ENCODE data around the gene CNGA2.

Gene CNGA2

DNA sequence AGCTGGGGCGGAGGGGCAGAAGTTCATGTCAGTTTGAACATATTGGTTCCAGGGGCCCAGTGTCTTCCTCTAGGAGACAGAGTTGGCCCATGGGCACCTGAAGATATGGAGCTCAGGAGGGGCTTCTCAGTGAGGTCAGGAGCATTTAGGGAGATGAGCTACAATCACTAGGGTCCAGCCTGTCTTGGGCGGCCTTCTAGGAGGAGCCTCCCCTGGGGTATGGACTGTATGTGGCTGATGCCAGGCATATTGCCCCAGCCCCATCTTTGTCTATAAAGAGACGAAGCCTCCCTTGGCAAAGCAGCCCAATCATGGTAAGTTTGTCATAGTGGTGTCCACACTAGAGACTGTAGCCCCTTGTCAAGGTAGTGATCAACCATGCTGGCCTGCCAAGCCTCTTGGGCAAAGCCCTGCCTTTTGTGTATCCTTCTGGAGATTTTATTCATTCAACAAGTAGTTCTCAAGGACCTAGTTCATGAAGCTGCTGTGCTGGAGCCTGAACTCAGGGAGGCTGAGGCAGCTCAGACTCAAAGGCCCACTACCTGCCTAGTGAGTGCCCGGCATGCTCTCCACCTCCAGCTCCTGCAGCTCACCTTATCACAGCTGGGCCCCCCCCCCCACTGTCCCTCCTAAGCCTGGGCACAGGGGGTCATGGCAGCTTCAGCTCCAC is 5.4 kb upstream of the CNGA2 start:
- in situ Hi-C loops (cut with HindIII; ENCODE audit: low pct_ligation_motif_present, low sequenced_read_pairs): no loop called here
- no peak overlapping the region for H3K27ac ChIP-seq
- no peaks in the 10 kb centered on the region for H3K36me3 ChIP-seq (replicated peaks)
- TF ChIP-seq, protein P1, sequence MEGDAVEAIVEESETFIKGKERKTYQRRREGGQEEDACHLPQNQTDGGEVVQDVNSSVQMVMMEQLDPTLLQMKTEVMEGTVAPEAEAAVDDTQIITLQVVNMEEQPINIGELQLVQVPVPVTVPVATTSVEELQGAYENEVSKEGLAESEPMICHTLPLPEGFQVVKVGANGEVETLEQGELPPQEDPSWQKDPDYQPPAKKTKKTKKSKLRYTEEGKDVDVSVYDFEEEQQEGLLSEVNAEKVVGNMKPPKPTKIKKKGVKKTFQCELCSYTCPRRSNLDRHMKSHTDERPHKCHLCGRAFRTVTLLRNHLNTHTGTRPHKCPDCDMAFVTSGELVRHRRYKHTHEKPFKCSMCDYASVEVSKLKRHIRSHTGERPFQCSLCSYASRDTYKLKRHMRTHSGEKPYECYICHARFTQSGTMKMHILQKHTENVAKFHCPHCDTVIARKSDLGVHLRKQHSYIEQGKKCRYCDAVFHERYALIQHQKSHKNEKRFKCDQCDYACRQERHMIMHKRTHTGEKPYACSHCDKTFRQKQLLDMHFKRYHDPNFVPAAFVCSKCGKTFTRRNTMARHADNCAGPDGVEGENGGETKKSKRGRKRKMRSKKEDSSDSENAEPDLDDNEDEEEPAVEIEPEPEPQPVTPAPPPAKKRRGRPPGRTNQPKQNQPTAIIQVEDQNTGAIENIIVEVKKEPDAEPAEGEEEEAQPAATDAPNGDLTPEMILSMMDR (IDR thresholded peaks at IDR 0.05; ENCODE audit: low read depth, low read length, missing control alignments): no peak
- no peaks in the 10 kb centered on the region for H3K27me3 ChIP-seq (replicated peaks)
- no peak overlapping the region for H3K4me3 ChIP-seq (ENCODE audit: low read depth, low read length)
- DNase-seq: no peak

DNA sequence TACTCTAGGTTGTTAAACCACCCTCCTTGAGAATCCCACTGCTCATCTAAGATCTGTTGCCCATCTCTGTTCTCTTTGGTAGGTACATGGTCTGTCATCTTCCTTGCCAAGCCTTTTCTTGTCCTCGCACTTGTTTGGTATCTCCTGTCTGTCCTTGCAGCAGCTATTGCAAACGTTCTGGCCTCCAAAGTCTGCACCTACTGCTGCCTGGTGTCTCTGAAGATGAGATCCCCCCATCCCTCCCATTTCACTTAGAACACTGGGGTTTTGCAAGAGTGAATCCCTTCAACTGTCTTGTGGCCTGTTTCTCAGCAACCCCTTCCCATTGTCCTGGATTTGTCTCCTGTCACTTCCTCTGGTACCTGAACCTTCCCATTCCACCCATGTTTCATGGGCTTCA is 673 bp downstream of the CNGA2 start:
- no peaks in the 10 kb centered on the region for H3K36me3 ChIP-seq (replicated peaks)
- in situ Hi-C loops (cut with HindIII; ENCODE audit: low pct_ligation_motif_present, low sequenced_read_pairs): no loop called here
- no peaks in the 10 kb centered on the region for H3K27me3 ChIP-seq (replicated peaks)
- H3K4me3 ChIP-seq (ENCODE audit: low read depth, low read length): no peak overlapping the region
- TF ChIP-seq, protein P1 (IDR thresholded peaks at IDR 0.05; ENCODE audit: low read depth, low read length, missing control alignments): no peak
- no peak for DNase-seq
- H3K27ac ChIP-seq: no peak overlapping the region

DNA sequence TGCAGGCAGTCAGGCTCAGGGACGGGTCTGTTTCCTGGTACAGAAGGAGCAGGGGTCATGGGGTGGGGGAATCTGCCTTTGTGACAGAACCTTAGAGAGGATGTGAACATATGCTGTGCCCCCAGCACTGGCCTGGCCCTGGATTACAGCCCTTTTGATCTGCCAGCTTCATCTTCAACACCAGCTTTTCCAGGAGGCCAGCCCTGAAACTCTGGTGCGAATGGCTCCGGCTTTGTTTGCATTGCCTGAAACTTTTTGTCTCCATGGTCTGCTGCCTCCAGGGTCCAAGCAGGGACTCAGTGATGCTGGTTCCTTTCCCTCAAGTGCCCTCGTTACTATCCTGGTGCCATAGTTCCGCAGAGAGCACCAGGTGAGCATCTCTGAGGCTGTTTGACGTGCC is 2.1 kb downstream of the CNGA2 start:
- Histone ChIP-seq H3K36me3 (replicated peaks) (no peaks in the 10 kb centered on the region), H3K27ac (no peak overlapping the region), H3K4me3 (ENCODE audit: low read depth, low read length) (no peak overlapping the region), H3K27me3 (replicated peaks) (no peaks in the 10 kb centered on the region)
- no peak for DNase-seq
- in situ Hi-C loops (cut with HindIII; ENCODE audit: low pct_ligation_motif_present, low sequenced_read_pairs): no loop called here
- TF ChIP-seq, protein P1 (IDR thresholded peaks at IDR 0.05; ENCODE audit: low read depth, low read length, missing control alignments): no peak

DNA sequence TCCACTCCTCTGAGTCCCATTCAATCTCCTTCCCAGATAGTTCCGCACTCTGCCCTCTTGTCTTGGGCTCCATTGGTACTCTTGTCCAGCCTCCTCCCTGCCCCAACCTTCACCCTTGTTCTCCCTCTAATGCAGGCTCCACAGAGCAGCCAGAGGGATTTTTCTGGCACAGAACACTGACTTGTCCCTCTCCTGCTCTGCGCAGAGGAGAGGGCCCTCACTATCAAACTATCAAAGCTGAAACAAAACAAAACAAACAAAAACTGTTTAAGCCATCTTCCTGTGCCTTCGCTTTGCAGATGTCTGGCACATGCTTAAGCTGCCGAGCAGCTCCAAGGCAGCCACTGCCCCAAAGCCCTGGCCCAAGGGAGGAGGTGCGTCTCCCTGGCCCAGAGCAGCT is 2.9 kb downstream of the CNGA2 start:
- Histone ChIP-seq H3K27ac (no peak overlapping the region), H3K4me3 (ENCODE audit: low read depth, low read length) (no peak overlapping the region), H3K36me3 (replicated peaks) (no peaks in the 10 kb centered on the region), H3K27me3 (replicated peaks) (no peaks in the 10 kb centered on the region)
- no peak for DNase-seq
- in situ Hi-C loops (cut with HindIII; ENCODE audit: low pct_ligation_motif_present, low sequenced_read_pairs): no loop called here
- TF ChIP-seq, protein P1 (IDR thresholded peaks at IDR 0.05; ENCODE audit: low read depth, low read length, missing control alignments): no peak

DNA sequence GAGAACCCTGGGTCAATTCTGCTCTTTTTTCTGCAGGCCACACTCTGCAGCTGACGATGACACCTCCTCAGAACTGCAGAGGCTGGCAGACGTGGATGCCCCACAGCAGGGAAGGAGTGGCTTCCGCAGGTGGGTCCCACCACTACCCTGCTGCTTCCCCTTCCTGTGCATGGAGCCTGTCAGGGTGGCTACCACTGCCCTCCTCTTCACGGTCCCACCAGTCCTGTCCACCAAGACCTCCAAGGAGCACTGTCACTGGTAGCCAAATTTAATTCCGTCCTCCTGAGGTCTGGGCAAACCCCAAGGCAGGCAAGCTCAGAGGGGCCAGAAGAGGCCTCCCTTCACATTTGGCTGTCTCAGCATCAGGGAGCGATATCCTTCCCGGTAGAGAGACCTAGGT is 4.2 kb downstream of the CNGA2 start:
- no peak for DNase-seq
- in situ Hi-C loops (cut with HindIII; ENCODE audit: low pct_ligation_motif_present, low sequenced_read_pairs): no loop called here
- TF ChIP-seq, protein P1 (IDR thresholded peaks at IDR 0.05; ENCODE audit: low read depth, low read length, missing control alignments): no peak
- Histone ChIP-seq H3K36me3 (replicated peaks) (no peaks in the 10 kb centered on the region), H3K27ac (no peak overlapping the region), H3K4me3 (ENCODE audit: low read depth, low read length) (no peak overlapping the region), H3K27me3 (replicated peaks) (no peaks in the 10 kb centered on the region)

DNA sequence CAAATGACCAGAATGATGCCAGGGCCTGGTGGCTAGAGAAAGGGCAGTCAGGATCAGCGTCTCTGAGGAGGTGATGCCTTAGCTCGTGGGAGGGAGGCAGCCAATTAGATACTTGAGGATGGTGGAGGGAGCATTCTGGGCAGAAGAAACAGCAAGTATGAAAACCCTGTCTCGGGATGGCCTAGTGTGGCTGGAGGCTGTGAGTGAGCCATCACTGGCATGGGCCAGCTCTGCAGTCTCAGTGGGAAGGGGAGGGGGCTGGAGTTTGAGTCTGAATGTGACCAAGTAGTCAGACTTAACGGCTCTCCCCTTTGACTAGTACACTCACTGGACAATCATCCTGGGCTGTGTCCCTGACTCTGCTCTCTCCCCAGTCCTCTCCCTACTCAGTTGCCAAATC is 7.1 kb downstream of the CNGA2 start:
- TF ChIP-seq, protein P1 (IDR thresholded peaks at IDR 0.05; ENCODE audit: low read depth, low read length, missing control alignments): no peak
- in situ Hi-C loops (cut with HindIII; ENCODE audit: low pct_ligation_motif_present, low sequenced_read_pairs): no loop called here
- Histone ChIP-seq H3K4me3 (ENCODE audit: low read depth, low read length) (no peak overlapping the region), H3K27ac (no peak overlapping the region), H3K36me3 (replicated peaks) (no peaks in the 10 kb centered on the region), H3K27me3 (replicated peaks) (no peaks in the 10 kb centered on the region)
- no peak for DNase-seq

Measured in brain microvascular endothelial cell (primary cell).